Calu3 (cell line): ENCODE data around the gene LRMDA. TPM values are rescaled to one million over a fixed set of nuclear protein-coding genes. Genes with fewer than 3 reads are reported as not detected.

Experiments used
- BruUV-seq: library from RNA; stranded (reverse); fragments of 400-500 nt; replicated peaks from 2 replicates; lab custom pipeline; 2021; lab: Mats Ljungman, UMichigan
- CTCF ChIA-PET: fragments of 300-600 bp; sonication (Branson Sonifier 250); formaldehyde crosslinking; loops from one replicate; lab custom pipeline; 2022; ENCODE audit warnings: antibody characterized with exemption; lab: Charles Lee
- DNase-seq: peaks from one replicate; pipeline ENCODE4 v3.0.0; 2022
- H3K27ac Mint-ChIP-seq: one replicate; pipeline ENCODE4 v1.8.0; 2022; ENCODE audit warnings: mixed read lengths; ENCODE audit not compliant: unreplicated experiment
- H3K27me3 Mint-ChIP-seq: one replicate; pipeline ENCODE4 v1.8.0; 2022; ENCODE audit warnings: mixed read lengths; ENCODE audit not compliant: unreplicated experiment
- H3K36me3 Mint-ChIP-seq: one replicate; pipeline ENCODE4 v1.8.0; 2022; ENCODE audit warnings: mild to moderate bottlenecking, moderate library complexity, mixed read lengths; ENCODE audit not compliant: insufficient read depth, unreplicated experiment
- H3K4me1 Mint-ChIP-seq: one replicate; pipeline ENCODE4 v1.8.0; 2022; ENCODE audit warnings: mild to moderate bottlenecking, low read depth, mixed read lengths; ENCODE audit not compliant: unreplicated experiment
- H3K4me3 Mint-ChIP-seq: one replicate; pipeline ENCODE4 v1.8.0; 2022; ENCODE audit warnings: mild to moderate bottlenecking, low read depth, moderate library complexity, mixed read lengths; ENCODE audit not compliant: unreplicated experiment
- H3K9me3 Mint-ChIP-seq: one replicate; pipeline ENCODE4 v1.8.0; 2022; ENCODE audit warnings: low read depth, mixed read lengths; ENCODE audit not compliant: unreplicated experiment
- CTCF ChIP-seq: fragments of 200-600 bp; IDR thresholded peaks from one replicate; pipeline ENCODE4 v1.8.0; 2022; ENCODE audit warnings: antibody characterized with exemption; ENCODE audit not compliant: unreplicated experiment
- intact Hi-C: fragments of 100-400 bp; cut with micrococcal nuclease; formaldehyde crosslinking; loops from one replicate; pipeline ENCODE4 v1.10.0; 2022; ENCODE audit not compliant: unreplicated experiment
- total RNA-seq: library from RNA; stranded (reverse); gene quantifications from 2 replicates; pipeline ENCODE4 v1.2.3, GENCODE V29; 2022

Gene LRMDA
- total RNA-seq, 1 experiment from 2014 or later: 7.6 TPM

GRCh38 chr10:75639736-75640135 lies 208.3 kb downstream of the LRMDA start:
- Mint-ChIP-seq H3K9me3 (no peaks in the 10 kb centered on the region), H3K4me3 (no peak overlapping the region), H3K4me1 (no peaks in the 10 kb centered on the region), H3K27ac (no peak overlapping the region), H3K27me3 (peaks cover 50% of the 10 kb centered on the region), H3K36me3 (no peaks in the 10 kb centered on the region)
- DNase-seq: no peak
- TF ChIP-seq CTCF: no peak
- intact Hi-C loops: no loop called here
- no TSS peak for BruUV-seq
- CTCF ChIA-PET: no interaction called here

- intact Hi-C loops: no loop called here
- Mint-ChIP-seq H3K9me3 (no peaks in the 10 kb centered on the region), H3K4me1 (no peaks in the 10 kb centered on the region), H3K27me3 (peaks cover 56% of the 10 kb centered on the region), H3K36me3 (no peaks in the 10 kb centered on the region), H3K27ac (no peak overlapping the region), H3K4me3 (no peak overlapping the region)
- no peak for TF ChIP-seq CTCF
- CTCF ChIA-PET: no interaction called here
- BruUV-seq: no TSS peak
- DNase-seq: no peak
Observed at GRCh38 chr10:75640381-75640780, 209.0 kb downstream of the LRMDA start.

DNA sequence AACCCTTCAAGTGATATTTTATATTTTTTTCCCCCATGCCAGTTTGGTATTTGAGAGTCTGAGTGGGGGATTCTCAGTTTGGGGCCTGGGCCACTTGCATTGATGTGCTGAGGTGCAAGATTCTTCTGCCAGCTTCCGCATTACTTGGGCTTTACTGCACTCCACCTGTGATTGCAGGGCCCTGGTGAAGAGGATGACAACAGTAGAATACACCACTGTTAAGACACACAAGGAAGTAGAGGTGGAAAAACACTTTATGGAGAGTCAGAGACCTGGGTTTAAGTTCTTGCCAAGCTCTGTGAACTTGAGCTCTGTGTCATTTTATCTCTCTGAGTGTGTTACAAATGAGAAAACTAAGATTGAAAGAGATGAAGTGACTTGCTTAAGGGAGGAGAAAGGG lies 209.4 kb downstream of the LRMDA start:
- BruUV-seq: no TSS peak
- no peak overlapping the region for H3K27ac Mint-ChIP-seq
- H3K27me3 Mint-ChIP-seq: peaks cover 60% of the 10 kb centered on the region
- H3K36me3 Mint-ChIP-seq: no peaks in the 10 kb centered on the region
- intact Hi-C loops: no loop called here
- CTCF ChIA-PET: no interaction called here
- no peaks in the 10 kb centered on the region for H3K9me3 Mint-ChIP-seq
- no peak overlapping the region for H3K4me3 Mint-ChIP-seq
- no peak for TF ChIP-seq CTCF
- no peaks in the 10 kb centered on the region for H3K4me1 Mint-ChIP-seq
- no peak for DNase-seq

DNA sequence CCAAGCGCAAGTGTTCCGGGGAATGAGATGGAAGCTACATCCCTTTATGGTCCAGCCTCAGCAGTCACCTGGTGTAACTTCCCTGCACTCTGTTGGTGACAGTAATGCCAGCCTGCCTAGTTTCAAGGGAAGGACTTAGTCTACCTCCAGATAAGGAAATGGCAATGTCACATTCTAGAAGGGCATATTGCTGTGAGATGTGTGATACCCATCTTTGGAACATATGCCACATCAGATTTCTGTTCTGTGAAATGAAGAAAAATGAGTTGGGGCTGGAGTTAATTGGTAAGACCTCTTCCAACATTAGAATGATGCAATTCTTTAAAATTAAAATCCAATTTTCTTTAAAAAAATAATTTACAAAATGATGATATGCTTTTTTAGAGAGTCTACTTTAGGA lies 212.0 kb downstream of the LRMDA start:
- intact Hi-C loops: no loop called here
- Mint-ChIP-seq H3K27ac (no peak overlapping the region), H3K9me3 (no peaks in the 10 kb centered on the region), H3K36me3 (no peaks in the 10 kb centered on the region), H3K4me1 (no peaks in the 10 kb centered on the region), H3K27me3 (peaks cover 62% of the 10 kb centered on the region), H3K4me3 (no peak overlapping the region)
- no peak for DNase-seq
- CTCF ChIA-PET: no interaction called here
- no peak for TF ChIP-seq CTCF
- no TSS peak for BruUV-seq
